ENCODE measurements around the gene CIAO3. TPM values are rescaled to one million over a fixed set of nuclear protein-coding genes. Genes with fewer than 3 reads are reported as not detected.

CIAO3 gene
- total RNA-seq, 1 experiment from 2014 or later: 21.9 TPM

GRCh38 chr16:714558-715476 is 26.0 kb downstream of the CIAO3 start, which contains the start of gene METRN:
Gene METRN, plus strand, starts transcription at chr16:715118. Its CDS starts 172 bp downstream, at chr16:715290.
- Histone ChIP-seq H3K23me2 (ENCODE audit: insufficient read length, low read depth, low read length, poor library complexity, severe bottlenecking) (peaks cover 8% of the 10 kb centered on the region), H4K91ac (ENCODE audit: insufficient read length, low read depth, low read length) (no peak within 1 kb of the TSS), H3K18ac (ENCODE audit: insufficient read length, low read depth, low read length) (no peak within 1 kb of the TSS), H2AK5ac (ENCODE audit: insufficient read length, low read length) (no peak within 1 kb of the TSS), H4K8ac (replicated peaks; ENCODE audit: insufficient read length, low read depth, low read length) (no peak within 1 kb of the TSS), H3K9me3 (ENCODE audit: control insufficient read depth, low read depth, low read length) (no peaks in the 10 kb centered on the region), H2BK15ac (ENCODE audit: low read depth, low read length) (0 out of 2 replicates have a peak within 1 kb of the TSS, but pooled peaks have one; percentile 7), H3K23ac (ENCODE audit: insufficient read length, low read depth, low read length) (no peak within 1 kb of the TSS), H3T11ph (ENCODE audit: low read length) (no peak within 1 kb of the TSS), H3K27ac (ENCODE audit: insufficient read length, low read depth, low read length) (no peak within 1 kb of the TSS), H3K4me1 (ENCODE audit: insufficient read depth, low read length) (no peaks in the 10 kb centered on the region), H3K79me2 (ENCODE audit: insufficient read depth, low read length) (no peaks in the 10 kb centered on the region), H3K56ac (ENCODE audit: insufficient read length, low read depth, low read length) (no peak within 1 kb of the TSS), H4K20me1 (ENCODE audit: control insufficient read depth, insufficient read depth, insufficient read length) (no peaks in the 10 kb centered on the region), H2BK20ac (ENCODE audit: low read depth, low read length, poor library complexity, severe bottlenecking) (no peak within 1 kb of the TSS), H2BK12ac (ENCODE audit: insufficient read length, low read depth, low read length) (no peak within 1 kb of the TSS), H3K27me3 (ENCODE audit: insufficient read depth, low read length) (no peaks in the 10 kb centered on the region; the same call in 1 of the 2 replicates), H3K9ac (ENCODE audit: extremely low read depth, insufficient read length, low read length) (no peak within 1 kb of the TSS), H3K14ac (ENCODE audit: insufficient read depth, low read length) (no peak within 1 kb of the TSS; the same call in 1 of the 2 replicates), H2BK120ac (ENCODE audit: low read depth, low read length, poor library complexity, severe bottlenecking) (no peak within 1 kb of the TSS), H2AFZ (ENCODE audit: low read length) (no peak within 1 kb of the TSS), H3K4me2 (ENCODE audit: insufficient read depth, insufficient read length, low read length) (peak within 1 kb of the TSS; percentile 30), H3K79me1 (ENCODE audit: insufficient read depth, low read depth, low read length, poor library complexity, severe bottlenecking) (no peaks in the 10 kb centered on the region), H4K5ac (ENCODE audit: insufficient read length, low read depth, low read length) (no peak within 1 kb of the TSS), H2BK5ac (ENCODE audit: insufficient read length, low read length) (no peak within 1 kb of the TSS), H3K4ac (ENCODE audit: low read depth, low read length) (no peak within 1 kb of the TSS)
- H3K4me3 Mint-ChIP-seq: peak within 1 kb of the TSS; percentile 55 to 78
- peaks cover 13 to 27% of the 10 kb centered on the region in 2 experiments for H3K4me1 Mint-ChIP-seq
- H3K36me3 Mint-ChIP-seq (ENCODE audit: insufficient read depth in 1 of 3, low read depth in 3 of 3): no peaks in the 10 kb centered on the region
- H3K27me3 Mint-ChIP-seq (ENCODE audit: low read depth): peaks cover 62% of the 10 kb centered on the region
- TF ChIP-seq, protein P1, sequence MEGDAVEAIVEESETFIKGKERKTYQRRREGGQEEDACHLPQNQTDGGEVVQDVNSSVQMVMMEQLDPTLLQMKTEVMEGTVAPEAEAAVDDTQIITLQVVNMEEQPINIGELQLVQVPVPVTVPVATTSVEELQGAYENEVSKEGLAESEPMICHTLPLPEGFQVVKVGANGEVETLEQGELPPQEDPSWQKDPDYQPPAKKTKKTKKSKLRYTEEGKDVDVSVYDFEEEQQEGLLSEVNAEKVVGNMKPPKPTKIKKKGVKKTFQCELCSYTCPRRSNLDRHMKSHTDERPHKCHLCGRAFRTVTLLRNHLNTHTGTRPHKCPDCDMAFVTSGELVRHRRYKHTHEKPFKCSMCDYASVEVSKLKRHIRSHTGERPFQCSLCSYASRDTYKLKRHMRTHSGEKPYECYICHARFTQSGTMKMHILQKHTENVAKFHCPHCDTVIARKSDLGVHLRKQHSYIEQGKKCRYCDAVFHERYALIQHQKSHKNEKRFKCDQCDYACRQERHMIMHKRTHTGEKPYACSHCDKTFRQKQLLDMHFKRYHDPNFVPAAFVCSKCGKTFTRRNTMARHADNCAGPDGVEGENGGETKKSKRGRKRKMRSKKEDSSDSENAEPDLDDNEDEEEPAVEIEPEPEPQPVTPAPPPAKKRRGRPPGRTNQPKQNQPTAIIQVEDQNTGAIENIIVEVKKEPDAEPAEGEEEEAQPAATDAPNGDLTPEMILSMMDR (conservative IDR thresholded peaks at IDR 0.05): no peak
- H3K9me3 Mint-ChIP-seq: no peaks in the 10 kb centered on the region; a peak in 2 of 5 replicates
- no CpG with 5 or more reads among the region's 108 CpGs for WGBS (ENCODE audit: extremely low coverage, insufficient read length, low lambda C conversion rate)
- DNase-seq: peak; percentile 86
- H3K27ac Mint-ChIP-seq: no peak within 1 kb of the TSS

All from H9 (cell line).